CD14-positive monocyte (primary cell): ENCODE measurements around the gene P2RY12. TPM values are rescaled to one million over a fixed set of nuclear protein-coding genes. Genes with fewer than 3 reads are reported as not detected.

Source experiments
- DNase-seq, 3 donors: peaks; one replicate each; pipeline ENCODE4 v3.0.0-alpha.2; 2011 to 2022
- H2AFZ ChIP-seq: 2 replicates; pipeline ENCODE4 v1.6.0; 2012; ENCODE audit warnings: mild to moderate bottlenecking, low read depth, low read length, inconsistent platforms; ENCODE audit not compliant: insufficient read depth, poor library complexity, severe bottlenecking
- H3K27ac ChIP-seq, 2 donors: 1 replicate in 1 of 2; 2 replicates in 1 of 2; pipeline ENCODE4 v1.5.1; 2012 to 2013; ENCODE audit warnings: low read length in 2 of 2, control low read depth in 1 of 2, inconsistent platforms in 1 of 2, low read depth in 1 of 2, mild to moderate bottlenecking in 1 of 2
- H3K27me3 ChIP-seq, 2 donors: one replicate each; pipeline versions ENCODE4 v1.6.0 to v1.6.1; 2011 to 2013; ENCODE audit warnings: low read length in 2 of 2; ENCODE audit not compliant: control insufficient read depth in 2 of 2, insufficient read depth in 2 of 2
- H3K36me3 ChIP-seq, 2 donors: replicated peaks in 1 of 2; 1 replicate in 1 of 2; 2 replicates in 1 of 2; pipeline versions ENCODE4 v1.5.1 to v1.6.1; 2012 to 2013; ENCODE audit warnings: low read length in 2 of 2, control low read depth in 1 of 2, inconsistent platforms in 1 of 2, mild to moderate bottlenecking in 1 of 2; ENCODE audit not compliant: insufficient read depth in 2 of 2, control insufficient read depth in 1 of 2
- H3K4me1 ChIP-seq, 2 donors: 1 replicate in 1 of 2; 2 replicates in 1 of 2; pipeline versions ENCODE4 v1.5.1 to v1.6.1; 2012 to 2013; ENCODE audit warnings: low read length in 2 of 2, control low read depth in 1 of 2, inconsistent platforms in 1 of 2, mild to moderate bottlenecking in 1 of 2, moderate library complexity in 1 of 2; ENCODE audit not compliant: insufficient read depth in 2 of 2, control insufficient read depth in 1 of 2
- H3K4me2 ChIP-seq: replicated peaks from 2 replicates; pipeline ENCODE3; 2012; ENCODE audit warnings: low read length, moderate library complexity, mild to moderate bottlenecking; ENCODE audit not compliant: poor library complexity, severe bottlenecking; ENCODE audit errors: extremely low read depth
- H3K4me3 ChIP-seq, 3 experiments: fragments of 200-600 bp in 1 of 3; sonication (generic) in 1 of 3; replicated peaks in 1 of 3; 1 replicate in 2 of 3; 2 replicates in 1 of 3; pipeline ENCODE4 v1.5.1; 2011 to 2013; ENCODE audit warnings: low read length in 3 of 3, mild to moderate bottlenecking in 3 of 3, control low read depth in 2 of 3, low read depth in 2 of 3, inconsistent platforms in 1 of 3, moderate library complexity in 1 of 3
- H3K79me2 ChIP-seq: 2 replicates; pipeline ENCODE4 v1.6.0; 2012; ENCODE audit warnings: mild to moderate bottlenecking, control low read depth, inconsistent platforms, low read length, moderate library complexity; ENCODE audit not compliant: insufficient read depth
- H3K9ac ChIP-seq: 2 replicates; pipeline ENCODE4 v1.6.0; 2017; ENCODE audit warnings: low read length, mild to moderate bottlenecking; ENCODE audit not compliant: insufficient read depth, poor library complexity, severe bottlenecking
- H3K9me3 ChIP-seq, 2 donors: replicated peaks in 1 of 2; 1 replicate in 1 of 2; 2 replicates in 1 of 2; pipeline versions ENCODE4 v1.5.1 to v1.6.1; 2012 to 2013; ENCODE audit warnings: low read length in 2 of 2, control low read depth in 1 of 2; ENCODE audit not compliant: control insufficient read depth in 1 of 2, insufficient read depth in 1 of 2
- H4K20me1 ChIP-seq: 2 replicates; pipeline ENCODE4 v1.6.0; 2012; ENCODE audit warnings: mild to moderate bottlenecking, low read length, control low read depth, moderate library complexity; ENCODE audit not compliant: insufficient read depth
- H3K27ac Mint-ChIP-seq, 7 donors: one replicate each; pipeline ENCODE4 v1.8.0; 2020; ENCODE audit warnings: mild to moderate bottlenecking in 7 of 7, mixed read lengths in 7 of 7, moderate library complexity in 6 of 7, inconsistent platforms in 2 of 7
- H3K27me3 Mint-ChIP-seq, 3 donors: one replicate each; pipeline ENCODE4 v1.8.0; 2021 to 2022; ENCODE audit warnings: low read depth in 3 of 3, mild to moderate bottlenecking in 3 of 3, mixed read lengths in 3 of 3, moderate library complexity in 3 of 3, inconsistent platforms in 1 of 3
- H3K36me3 Mint-ChIP-seq, 2 donors: one replicate each; pipeline ENCODE4 v1.8.0; 2020; ENCODE audit warnings: mixed read lengths in 2 of 2, inconsistent platforms in 1 of 2, mild to moderate bottlenecking in 1 of 2
- H3K4me1 Mint-ChIP-seq: one replicate; pipeline ENCODE4 v1.8.0; 2020; ENCODE audit warnings: mild to moderate bottlenecking, mixed read lengths
- H3K4me3 Mint-ChIP-seq, 2 donors: one replicate each; pipeline ENCODE4 v1.8.0; 2020; ENCODE audit warnings: mild to moderate bottlenecking in 2 of 2, mixed read lengths in 2 of 2, moderate library complexity in 1 of 2
- H3K9me3 Mint-ChIP-seq, 7 donors: one replicate each; pipeline ENCODE4 v1.8.0; 2020 to 2022; ENCODE audit warnings: mixed read lengths in 7 of 7, mild to moderate bottlenecking in 6 of 7, moderate library complexity in 6 of 7, inconsistent platforms in 2 of 7
- CTCF ChIP-seq: fragments of 200-600 bp; IDR thresholded peaks from one replicate; pipeline ENCODE4 v1.8.0; 2022; ENCODE audit warnings: antibody characterized with exemption, mild to moderate bottlenecking
- whole genome bisulfite sequencing: methylation state at CpG from one replicate; pipeline ENCODE4 v1.1.5; 2013; ENCODE audit warnings: missing lambda C conversion rate; ENCODE audit not compliant: insufficient coverage; 5-methylcytosine and 5-hydroxymethylcytosine counted together
- intact Hi-C, 2 donors: fragments of 100-400 bp; cut with micrococcal nuclease; formaldehyde crosslinking; loops; one replicate each; pipeline versions ENCODE4 v1.15.0 to v1.15.1; 2023
- polyA plus RNA-seq, 3 donors: library from polyadenylated mRNA; depleted of rRNA in 1 of 3; unstranded in 2 of 3; stranded (reverse) in 1 of 3; fragments of 300-500 nt in 2 of 3; fragments of >200 nt in 1 of 3; fragmentation: Illumina TruSeq in 2 of 3; gene quantifications; 1 replicate in 2 of 3; 2 replicates in 1 of 3; pipeline ENCODE4 v1.2.3, GENCODE V29; 2012 to 2021

The P2RY12 gene
- polyA plus RNA-seq, 3 donors = 1.9 to 3.0 (median 2.7) TPM

DNA sequence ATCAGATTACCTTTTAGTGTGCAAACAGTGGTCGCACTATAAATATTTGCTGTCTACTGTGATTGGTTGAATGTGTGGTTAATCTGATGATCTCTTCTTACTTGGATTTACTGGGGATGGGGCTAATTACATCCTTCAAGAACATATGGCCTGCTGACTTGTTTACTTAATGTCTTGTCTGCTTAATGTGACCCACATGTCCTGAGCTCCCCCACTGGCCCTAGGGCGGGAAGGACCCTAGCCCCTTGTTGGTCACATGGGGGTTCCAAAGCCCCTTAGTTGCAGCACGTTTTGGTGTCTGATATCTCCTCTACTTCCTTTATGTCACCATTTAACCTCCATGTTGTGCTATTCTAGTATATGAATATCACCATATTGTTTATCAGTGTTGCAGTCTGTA, 17.8 kb upstream of the P2RY12 start:
- peaks cover 19% of the 10 kb centered on the region for H3K4me1 Mint-ChIP-seq
- WGBS = 100% methylated on average over 1 of the region's 3 CpGs

GRCh38 chr3:151400341-151400740, 15.8 kb upstream of the P2RY12 start:
- Mint-ChIP-seq H3K36me3 (no peaks in the 10 kb centered on the region), H3K4me1 (peaks cover 19% of the 10 kb centered on the region), H3K27ac (no peak overlapping the region), H3K9me3 (peaks cover 0 to 2% (median 0%) of the 10 kb centered on the region in 7 donors), H3K27me3 (no peaks in the 10 kb centered on the region), H3K4me3 (no peak overlapping the region)
- TF ChIP-seq CTCF = no peak
- H3K27me3 ChIP-seq = no peaks in the 10 kb centered on the region
- H2AFZ ChIP-seq = no peak overlapping the region
- no peaks in the 10 kb centered on the region for H4K20me1 ChIP-seq
- no peaks in the 10 kb centered on the region for H3K79me2 ChIP-seq
- no peak overlapping the region for H3K9ac ChIP-seq
- 93% methylated on average over 3 of the region's 4 CpGs for WGBS
- H3K4me1 ChIP-seq = peaks cover 16 to 24% of the 10 kb centered on the region in 2 donors
- H3K27ac ChIP-seq = no peak overlapping the region
- intact Hi-C loops = no loop called here
- H3K4me2 ChIP-seq = no peak overlapping the region
- no peak for DNase-seq
- no peaks in the 10 kb centered on the region for H3K9me3 ChIP-seq
- H3K4me3 ChIP-seq = no peak overlapping the region
- no peaks in the 10 kb centered on the region for H3K36me3 ChIP-seq

More for the DNA sequence above, 17.8 kb upstream of the P2RY12 start:
- no peaks in the 10 kb centered on the region for H3K27me3 Mint-ChIP-seq
- Histone ChIP-seq H4K20me1 (no peaks in the 10 kb centered on the region), H2AFZ (no peak overlapping the region), H3K36me3 (no peaks in the 10 kb centered on the region), H3K9me3 (no peaks in the 10 kb centered on the region), H3K27ac (no peak overlapping the region), H3K4me2 (no peak overlapping the region), H3K4me1 (peaks cover 13 to 24% of the 10 kb centered on the region in 2 donors), H3K27me3 (no peaks in the 10 kb centered on the region), H3K9ac (no peak overlapping the region), H3K79me2 (no peaks in the 10 kb centered on the region), H3K4me3 (no peak overlapping the region)
- intact Hi-C loops = no loop called here
- no peak for TF ChIP-seq CTCF
- no peak for DNase-seq
- H3K9me3 Mint-ChIP-seq = peaks cover 0 to 2% (median 0%) of the 10 kb centered on the region in 7 donors
- no peaks in the 10 kb centered on the region for H3K36me3 Mint-ChIP-seq
- H3K4me3 Mint-ChIP-seq = no peak overlapping the region
- H3K27ac Mint-ChIP-seq = no peak overlapping the region
